Esophagus squamous epithelium (tissue), 4 donors: ENCODE measurements around the gene GRAPL.
"Not testable (repeated sequence)": the region's sequence is repeated elsewhere in the genome, so short reads cannot be mapped to it uniquely, and the experiment has no call there.

ENCODE experiments used
- POLR2A ChIP-seq, 4 donors: fragments of 450-650 bp; IDR thresholded peaks; one replicate each; pipeline ENCODE4 v1.6.1; 2017; ENCODE audit warnings: antibody characterized with exemption in 4 of 4, mild to moderate bottlenecking in 4 of 4, moderate library complexity in 3 of 4
- TF ChIP-seq, protein P1 (sequence below), 6 experiments: fragments of 450-650 bp in 4 of 6; fragments of 200-600 bp in 2 of 6; sonication (generic) in 2 of 6; IDR thresholded peaks; one replicate each; pipeline ENCODE4 v1.5.1; 2016 to 2019; ENCODE audit warnings: antibody characterized with exemption in 6 of 6, mild to moderate bottlenecking in 4 of 6, moderate library complexity in 4 of 6

- TF ChIP-seq, protein P1, sequence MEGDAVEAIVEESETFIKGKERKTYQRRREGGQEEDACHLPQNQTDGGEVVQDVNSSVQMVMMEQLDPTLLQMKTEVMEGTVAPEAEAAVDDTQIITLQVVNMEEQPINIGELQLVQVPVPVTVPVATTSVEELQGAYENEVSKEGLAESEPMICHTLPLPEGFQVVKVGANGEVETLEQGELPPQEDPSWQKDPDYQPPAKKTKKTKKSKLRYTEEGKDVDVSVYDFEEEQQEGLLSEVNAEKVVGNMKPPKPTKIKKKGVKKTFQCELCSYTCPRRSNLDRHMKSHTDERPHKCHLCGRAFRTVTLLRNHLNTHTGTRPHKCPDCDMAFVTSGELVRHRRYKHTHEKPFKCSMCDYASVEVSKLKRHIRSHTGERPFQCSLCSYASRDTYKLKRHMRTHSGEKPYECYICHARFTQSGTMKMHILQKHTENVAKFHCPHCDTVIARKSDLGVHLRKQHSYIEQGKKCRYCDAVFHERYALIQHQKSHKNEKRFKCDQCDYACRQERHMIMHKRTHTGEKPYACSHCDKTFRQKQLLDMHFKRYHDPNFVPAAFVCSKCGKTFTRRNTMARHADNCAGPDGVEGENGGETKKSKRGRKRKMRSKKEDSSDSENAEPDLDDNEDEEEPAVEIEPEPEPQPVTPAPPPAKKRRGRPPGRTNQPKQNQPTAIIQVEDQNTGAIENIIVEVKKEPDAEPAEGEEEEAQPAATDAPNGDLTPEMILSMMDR (IDR thresholded peaks at IDR 0.05), result not testable (repeated sequence)
- TF ChIP-seq POLR2A (IDR thresholded peaks at IDR 0.05), result not testable (repeated sequence)
These were observed 30.2 kb downstream of the GRAPL start for GRCh38 chr17:19157628-19158027.
